GM19035 (cell line): ENCODE measurements around the gene ARHGEF37.
"Not testable (repeated sequence)": the region's sequence is repeated elsewhere in the genome, so short reads cannot be mapped to it uniquely, and the experiment has no call there.

Experiments
- ATAC-seq: cut with Tn5 transposase; IDR thresholded peaks from one replicate; pipeline ENCODE4 v1.9.1; 2021; ENCODE audit not compliant: unreplicated experiment

ARHGEF37 gene

DNA sequence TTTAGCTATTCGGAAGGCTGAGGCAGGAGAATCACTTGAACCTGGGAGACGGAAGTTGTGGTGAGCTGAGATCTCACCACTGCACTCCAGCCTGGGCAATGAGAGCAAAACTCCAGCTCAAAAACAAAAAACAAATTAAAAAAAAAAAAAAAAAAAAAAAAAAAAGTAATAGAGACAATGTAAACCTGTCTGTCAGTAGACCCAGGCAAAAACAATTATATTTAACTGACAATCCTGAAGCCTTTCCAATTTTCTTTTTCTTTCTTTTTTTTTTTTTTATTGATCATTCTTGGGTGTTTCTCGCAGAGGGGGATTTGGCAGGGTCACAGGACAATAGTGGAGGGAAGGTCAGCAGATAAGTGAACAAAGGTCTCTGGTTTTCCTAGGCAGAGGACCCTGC, 88.0 kb downstream of the ARHGEF37 start:
- not testable (repeated sequence) for ATAC-seq

DNA sequence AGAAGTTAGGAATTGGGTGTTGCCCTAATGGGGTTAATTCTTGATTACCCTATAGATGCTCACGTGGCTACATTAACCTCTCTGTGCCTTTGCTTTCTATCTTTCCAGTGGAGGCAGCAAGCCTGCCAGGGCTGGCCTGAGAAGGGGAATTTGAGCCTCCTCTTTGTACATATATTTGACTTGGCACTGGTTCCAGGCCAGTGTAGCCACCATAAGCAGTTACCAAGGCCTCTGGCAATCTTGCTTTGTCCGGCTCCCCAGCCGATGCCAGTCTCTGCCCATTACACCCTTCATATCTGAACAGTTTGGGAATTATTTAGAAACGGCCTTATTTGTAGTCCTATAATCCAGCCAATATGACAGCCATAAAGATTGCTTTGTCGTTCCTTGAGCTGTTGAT, 90.2 kb downstream of the ARHGEF37 start:
- no peak for ATAC-seq

DNA sequence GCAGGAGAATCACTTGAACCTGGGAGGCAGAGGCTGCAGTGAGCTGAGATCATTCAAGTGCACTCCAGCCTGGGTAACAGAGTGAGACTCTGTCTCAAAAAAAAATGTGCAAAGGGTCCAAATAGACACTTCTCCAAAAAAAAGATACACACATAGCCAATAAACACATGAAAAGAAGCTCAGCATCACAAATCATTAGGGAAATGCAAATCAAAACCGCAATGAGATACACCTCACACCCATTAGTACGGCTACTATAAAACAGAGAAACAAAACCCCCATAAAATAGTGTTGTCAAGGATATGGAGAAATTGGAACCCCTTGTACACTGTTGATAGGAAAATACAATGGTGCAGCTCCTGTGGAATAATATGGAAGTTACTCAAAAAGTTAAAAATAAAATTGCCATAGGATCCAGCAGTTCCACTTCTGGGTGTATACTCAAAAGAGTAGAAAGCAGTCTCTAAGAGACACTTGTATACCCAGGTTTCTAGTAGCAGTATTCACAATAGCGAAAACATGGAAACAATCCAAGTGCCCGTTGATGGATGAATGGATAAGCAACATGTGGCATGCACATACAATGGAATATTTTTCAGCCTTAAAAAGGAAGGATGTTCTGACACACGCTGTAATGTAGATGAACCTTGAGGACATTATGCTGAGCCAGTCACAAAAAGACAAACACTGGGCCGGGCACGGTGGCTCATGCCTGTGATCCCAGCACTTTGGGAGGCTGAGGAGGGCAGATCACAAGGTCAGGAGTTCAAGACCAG, 91.6 kb downstream of the ARHGEF37 start:
- no peak for ATAC-seq

DNA sequence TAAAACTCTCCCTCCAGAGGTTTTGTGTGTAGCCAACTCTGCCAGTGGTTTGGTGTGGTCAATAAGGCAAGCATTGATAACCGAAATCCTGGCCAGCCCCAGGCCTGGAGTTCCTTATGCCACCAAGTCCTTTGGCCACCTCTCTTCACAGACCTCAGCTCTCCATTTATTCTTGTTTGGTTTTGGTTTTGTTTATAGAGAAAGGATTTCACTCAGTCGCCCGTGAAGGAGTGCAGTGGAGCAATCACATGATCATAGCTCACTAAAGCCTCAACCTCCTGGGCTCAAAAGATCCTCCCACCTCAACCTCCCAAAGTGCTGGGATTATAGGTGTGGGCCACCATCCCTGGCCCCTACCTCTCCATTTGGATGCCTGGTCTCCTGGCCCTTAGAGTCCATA, 93.4 kb downstream of the ARHGEF37 start:
- no peak for ATAC-seq

DNA sequence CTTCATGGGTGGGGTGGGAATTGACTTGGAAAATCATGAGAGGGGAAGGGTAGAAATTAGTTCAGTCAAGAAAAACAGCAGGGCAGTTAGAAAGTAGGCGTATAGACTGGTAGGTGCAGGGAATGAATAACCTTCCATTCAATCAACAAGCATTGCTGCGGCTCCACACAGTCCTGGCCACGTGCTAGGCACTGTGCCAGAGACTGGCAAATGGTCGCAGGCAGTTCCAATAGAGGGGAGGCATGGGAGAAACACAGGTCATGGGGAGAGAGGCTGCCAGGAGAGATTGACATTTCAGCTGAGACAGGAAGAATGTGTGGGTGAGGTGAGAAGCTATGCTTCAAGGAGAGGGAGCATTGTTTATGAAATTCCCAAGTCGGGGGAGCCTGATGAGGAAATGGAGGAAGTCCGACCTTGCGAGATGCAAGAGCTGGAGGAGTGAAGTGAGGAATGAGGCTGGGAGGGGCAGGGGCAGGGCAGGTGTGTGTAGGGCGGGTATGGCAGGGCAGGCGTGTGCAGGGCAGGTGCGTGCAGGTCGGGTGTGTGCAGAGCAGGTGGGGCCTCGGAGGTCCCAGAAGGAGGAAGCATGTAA, 94.4 kb downstream of the ARHGEF37 start:
- ATAC-seq = no peak

DNA sequence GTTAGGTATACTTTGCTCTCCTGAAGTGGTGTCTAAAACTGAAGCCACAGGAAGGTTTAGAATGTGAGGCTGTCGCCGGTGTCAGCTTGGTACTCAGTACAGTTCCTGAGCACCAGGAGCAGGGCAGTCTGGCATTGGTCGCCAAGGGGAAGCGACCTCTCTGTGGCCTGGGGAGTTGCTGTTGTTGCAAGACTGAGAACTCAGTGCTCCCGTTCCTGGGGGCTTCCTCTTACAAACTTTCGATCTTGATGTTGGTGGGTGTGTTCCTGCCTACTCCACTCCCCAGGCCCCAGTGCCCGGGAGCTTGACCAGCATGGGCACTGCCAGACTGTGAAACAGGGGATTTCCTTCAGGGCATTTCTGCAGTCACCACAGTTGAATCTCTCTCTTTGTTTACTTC, 96.4 kb downstream of the ARHGEF37 start:
- ATAC-seq = no peak

DNA sequence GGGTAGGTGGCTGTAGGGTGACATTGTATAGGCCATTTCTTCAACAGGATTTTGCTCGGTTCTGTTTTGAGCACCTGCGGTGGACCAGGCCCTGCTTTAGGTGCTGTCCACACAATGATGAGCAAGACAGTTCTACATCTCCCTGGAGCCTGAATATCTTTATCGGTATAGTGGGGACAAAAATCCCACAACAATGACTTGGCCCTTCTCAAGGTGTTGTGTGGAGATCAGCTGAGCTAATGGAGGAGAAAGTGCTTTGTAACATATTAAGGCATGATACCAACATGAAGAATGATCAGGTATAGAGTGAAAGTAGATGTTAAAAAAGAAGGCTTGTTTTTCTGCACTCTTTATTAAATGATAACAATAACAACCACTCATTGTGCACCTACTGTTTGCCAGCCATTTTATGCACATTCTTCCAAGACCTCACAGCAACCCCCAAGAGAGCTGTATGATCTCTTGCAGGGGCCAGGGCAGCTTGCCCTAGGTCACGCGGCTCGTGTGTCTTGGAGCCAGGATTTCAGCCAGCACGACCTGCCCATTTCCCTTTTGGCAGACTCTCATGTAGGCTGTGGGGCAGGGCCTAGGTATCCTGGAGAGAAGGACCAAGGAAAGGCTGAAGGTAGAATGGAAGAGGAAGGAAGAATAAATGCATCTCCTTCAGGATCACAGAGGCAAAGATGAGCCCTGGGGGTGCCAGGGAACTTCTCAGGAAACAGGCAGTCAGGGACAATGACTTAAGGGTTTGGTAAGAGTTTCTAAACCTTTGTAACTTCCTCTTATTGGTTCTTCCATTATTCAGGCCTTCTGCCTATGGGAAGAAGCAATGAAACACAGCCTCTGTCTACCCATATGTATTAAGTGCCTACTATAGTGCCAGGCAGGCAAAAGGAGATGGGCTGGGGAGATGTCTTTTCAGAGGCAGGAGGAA, 98.8 kb downstream of the ARHGEF37 start:
- peak; percentile 39 for ATAC-seq

DNA sequence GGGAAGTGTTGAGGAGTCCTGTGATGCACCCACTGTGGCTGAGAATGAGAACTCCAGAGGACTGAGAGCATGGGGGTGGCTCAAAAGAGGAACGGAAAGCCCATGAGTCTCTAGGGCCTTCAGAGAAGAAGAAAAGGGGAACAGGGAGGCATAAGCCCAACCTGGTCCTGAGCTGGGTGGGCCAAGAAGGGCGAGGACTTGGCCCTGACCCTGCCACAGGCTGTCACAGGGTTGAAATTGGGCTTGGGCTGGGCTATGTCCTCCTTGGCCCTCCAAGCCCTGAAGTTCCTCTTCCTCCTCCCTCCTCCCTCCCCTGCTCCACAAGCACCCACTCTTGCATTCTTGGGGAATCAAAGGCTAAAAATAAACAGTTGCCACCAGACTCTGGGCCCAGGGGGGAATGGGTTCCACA, 99.5 kb downstream of the ARHGEF37 start:
- peak; percentile 97 for ATAC-seq

DNA sequence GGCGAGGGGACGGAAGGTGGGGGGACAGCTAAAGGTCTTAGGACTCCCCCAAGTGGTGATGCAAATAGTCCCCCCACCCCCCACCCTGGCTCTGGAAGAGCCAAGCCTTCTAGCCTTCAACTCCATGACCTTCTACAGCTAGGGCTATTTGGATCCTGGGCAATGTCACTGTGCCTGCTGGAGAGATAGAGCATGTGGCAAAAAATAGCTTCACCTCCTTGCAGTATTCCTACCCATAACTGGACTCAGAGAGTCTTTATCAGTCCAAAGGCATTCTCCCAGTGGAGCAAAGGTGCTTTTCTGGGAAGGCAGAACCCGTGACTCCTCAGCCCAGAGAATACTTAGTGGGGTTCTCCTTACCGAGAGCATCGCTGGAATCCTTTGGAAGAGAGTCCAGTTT, 100.0 kb downstream of the ARHGEF37 start:
- ATAC-seq = no peak

DNA sequence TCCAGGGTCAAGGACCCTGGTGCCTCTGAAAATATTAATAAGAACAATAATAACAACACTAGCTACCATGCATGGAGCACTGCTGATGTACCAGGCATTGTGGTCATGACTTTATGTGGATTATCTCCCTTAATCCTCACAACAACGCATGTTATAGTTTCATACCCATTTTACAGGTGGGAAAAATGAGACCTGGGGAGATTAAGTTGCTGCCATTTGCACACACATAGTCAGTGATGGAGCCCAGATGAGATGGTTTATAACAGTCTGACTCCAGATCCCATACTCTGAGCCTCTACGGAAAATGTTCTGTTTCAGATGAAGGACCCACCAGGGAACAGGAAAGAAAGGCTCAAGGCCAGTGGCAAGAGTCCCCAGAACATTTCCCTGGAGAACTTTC, 100.6 kb downstream of the ARHGEF37 start:
- no peak for ATAC-seq

DNA sequence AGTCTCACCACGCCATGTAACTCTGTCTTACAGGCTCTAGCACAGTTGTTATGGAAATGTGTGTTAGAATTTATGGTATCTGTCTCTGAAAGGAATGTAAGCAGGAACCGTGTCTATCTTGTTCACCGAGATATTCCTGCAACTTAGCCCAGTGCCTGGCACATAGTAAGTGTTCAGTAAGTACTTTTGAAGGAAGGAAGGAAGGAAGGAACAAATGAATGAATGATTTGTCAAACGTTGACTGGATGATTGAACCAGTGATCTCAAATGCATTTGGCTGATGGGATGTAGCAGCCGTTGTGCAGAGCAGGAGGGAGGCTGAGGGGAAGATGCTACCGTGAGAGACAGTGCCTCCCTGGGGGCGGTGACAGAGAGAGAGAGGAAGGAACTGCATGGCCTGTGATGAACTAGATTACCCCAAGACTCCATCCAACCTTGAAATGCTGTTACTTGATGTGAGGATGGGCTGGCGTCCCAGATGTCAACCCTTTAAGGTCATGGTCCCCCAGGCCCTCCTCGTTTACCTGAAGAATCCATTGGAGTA, 101.3 kb downstream of the ARHGEF37 start:
- ATAC-seq = no peak

DNA sequence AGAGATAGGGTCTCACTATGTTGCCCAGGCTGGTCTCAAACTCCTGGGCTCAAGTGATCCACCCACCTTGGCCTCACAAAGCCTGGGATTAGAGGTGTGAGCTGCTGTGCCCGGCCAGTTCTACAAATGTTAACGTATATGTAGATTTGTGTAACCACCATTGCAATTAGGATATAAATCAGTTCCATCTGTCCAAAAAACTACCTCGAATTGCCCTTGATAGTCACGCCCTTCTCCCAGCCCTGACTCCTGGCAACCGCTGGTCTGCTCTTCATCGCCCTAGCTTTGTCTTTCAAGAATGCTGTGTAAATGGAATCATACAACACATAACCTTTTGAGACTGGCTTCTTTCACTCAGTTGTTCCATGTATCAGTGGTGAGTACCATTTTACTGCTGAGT, 102.7 kb downstream of the ARHGEF37 start:
- no peak for ATAC-seq

DNA sequence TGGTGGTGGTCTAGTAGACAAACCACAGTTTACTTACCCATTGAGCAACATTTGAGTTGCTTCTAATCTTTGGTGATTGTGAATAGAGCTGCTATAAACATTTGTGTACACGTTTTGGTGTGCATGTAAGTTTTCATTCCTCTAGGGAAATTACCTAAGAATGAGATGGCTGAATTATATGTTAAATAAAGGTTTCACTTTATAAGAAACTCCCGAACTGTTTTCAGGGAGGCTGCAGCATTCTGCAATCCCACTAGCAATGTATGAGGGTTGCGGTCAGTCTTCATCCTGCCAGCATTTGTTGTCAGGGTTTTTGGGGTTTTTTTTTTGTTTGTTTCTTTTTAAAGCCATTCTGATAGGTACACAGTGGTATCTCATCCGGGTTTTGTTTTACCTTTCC, 103.1 kb downstream of the ARHGEF37 start:
- ATAC-seq = no peak
